Pulmonary artery endothelial cell (primary cell): ENCODE data around the gene GALM. TPM values are rescaled to one million over a fixed set of nuclear protein-coding genes. Genes with fewer than 3 reads are reported as not detected.
"Not testable (repeated sequence)": the region's sequence is repeated elsewhere in the genome, so short reads cannot be mapped to it uniquely, and the experiment has no call there.

Source experiments
- DNase-seq: peaks from one replicate; pipeline ENCODE4 v3.0.0-alpha.2; 2011; ENCODE audit warnings: low read depth, low spot score
- total RNA-seq: library from RNA; depleted of rRNA; stranded (reverse); fragments of >200 nt; gene quantifications from 2 replicates; pipeline ENCODE4 v1.2.3, GENCODE V29; 2014

GALM gene
- total RNA-seq, 1 donor from 2014 or later: 3.5 TPM

DNA sequence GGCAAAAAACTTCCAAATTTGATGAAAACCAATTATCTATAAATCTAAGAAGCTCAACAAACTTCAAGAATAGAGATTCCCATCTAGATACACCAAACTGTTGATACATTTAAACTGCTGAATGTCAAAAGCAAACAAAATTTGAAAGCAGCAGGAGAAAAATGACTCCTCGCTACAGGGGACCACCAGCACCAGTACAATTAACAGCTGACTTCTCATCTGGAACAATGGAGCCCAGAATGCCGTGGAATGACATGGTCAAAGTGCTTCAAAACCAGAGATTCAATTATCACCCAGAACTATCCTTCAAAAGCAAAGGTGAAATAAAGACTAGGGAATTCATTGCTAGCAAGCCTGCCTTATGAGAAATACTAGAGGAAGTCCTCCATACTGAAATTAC lies 73.6 kb downstream of the GALM start:
- no peak for DNase-seq

DNA sequence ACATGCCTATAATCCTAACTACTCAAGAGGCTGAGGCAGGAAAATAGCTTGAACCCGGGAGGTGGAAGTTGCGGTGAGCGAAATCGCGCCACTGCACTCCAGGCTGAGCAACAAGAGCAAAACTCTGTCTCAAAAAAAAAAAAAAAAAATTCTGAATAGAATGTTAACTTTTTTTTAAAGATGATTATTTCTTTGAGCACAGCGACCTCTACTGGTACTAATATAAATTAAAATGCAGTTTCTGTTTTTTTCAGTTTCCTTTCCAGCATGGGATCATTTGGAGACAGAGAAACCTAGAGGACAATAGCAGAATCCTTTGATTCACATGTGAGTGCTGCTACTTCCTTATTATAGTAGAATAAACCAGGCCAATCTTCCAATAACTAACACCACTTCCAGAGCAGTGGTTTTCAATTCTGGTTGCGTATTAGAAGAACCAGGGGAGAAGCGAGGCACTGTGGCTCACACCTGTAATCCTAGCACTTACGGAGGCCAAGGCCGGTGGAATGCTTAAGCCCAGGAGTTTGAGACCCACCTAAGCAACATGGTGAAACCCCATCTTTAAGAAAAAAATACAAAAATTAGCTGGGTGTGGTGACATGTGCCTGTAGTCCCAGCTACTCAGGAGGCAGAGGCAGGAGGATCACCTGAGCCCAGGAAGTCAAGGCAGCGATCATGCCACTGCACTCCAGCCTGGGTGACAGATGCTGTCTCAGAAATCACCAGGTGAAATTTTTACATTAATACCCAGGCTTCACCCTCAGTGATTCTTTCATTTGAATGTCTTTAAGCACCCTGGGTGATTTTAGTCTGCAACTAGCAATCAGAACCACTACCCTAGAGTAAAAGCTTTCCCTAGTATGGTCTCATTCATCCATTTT lies 75.2 kb downstream of the GALM start:
- no peak for DNase-seq

DNA sequence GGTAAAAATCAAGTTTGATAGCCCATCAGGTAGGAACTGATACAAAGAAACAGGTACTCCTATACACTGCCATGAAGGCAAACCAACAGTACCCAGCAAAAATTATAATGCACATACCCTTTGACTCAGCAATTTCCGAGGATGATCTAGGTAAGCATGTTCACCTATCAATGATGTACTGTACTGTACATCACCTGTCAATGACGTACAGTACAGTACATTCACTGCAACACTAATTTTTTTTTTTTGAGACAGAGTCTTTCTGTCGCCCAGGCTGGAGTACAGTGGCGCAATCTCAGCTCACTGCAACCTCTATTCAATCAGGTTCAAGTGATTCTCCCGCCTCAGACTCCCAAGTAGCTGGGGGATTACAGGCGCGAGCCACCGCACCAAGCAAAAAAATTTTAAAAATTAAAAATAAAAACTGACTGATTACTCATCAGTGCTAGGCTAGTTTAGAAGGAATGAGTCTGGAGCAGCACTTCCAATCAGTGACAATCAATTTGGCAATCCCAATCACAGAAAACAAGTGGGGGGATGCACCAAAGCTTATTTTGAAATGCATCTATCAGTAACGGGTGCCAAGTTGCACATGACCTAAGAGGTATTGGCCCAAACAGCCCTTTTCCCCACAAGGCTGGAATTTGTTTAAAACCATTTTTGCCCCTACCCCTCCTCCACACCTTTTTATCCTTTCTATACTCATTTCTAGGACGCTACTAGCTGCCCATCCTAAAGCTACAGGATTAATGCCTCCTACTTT lies 77.1 kb downstream of the GALM start:
- no peak for DNase-seq

DNA sequence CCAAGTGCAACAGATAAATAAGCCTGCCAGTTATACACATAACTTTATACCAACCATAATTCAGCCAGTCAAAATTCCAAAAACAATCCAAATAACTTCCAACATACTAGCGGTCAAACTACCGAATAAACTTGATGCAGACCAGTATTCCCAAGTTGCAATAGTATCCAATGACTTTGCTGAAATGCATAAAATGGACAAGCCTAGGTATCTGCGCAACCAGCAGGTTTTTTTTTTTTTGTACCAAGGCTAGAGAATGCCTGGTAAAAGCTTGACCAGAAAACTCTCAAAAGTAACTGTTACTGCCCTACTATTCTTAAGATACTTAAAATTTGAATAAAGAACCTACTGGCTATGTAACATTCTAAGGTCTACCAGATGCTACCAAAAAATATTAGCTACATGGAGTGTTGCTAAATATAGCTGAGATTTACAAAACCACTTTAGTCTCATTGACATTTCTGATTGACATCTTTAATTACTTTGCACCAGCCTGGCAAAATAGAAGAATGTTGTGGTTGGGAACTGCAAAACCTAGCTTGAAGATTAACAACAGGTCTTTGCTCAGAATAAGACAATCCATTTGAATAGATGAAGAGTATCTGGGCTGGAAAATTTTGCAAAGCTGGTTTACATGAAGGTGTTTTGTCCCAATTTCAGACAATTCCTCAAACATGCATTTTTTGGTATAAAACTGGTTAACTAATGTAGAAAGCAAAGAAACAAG lies 77.9 kb downstream of the GALM start:
- no peak for DNase-seq

DNA sequence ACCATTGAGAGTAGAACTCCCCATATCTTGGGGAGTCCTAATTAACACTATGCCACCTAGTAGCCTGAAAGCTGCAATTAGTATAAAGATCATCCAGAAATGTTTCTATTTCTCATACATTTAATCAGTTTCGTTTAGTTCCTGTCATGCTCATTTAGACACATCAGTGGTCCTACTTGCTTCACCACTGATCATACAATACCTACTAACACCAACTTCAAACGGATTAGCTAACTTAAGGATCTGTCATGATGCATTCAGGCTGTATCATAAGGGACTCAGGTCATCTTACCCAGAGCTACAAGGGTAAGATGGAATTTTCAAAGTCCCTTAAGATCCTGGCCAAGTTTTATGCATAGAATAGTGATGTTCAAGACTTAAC lies 78.5 kb downstream of the GALM start:
- DNase-seq: no peak

DNA sequence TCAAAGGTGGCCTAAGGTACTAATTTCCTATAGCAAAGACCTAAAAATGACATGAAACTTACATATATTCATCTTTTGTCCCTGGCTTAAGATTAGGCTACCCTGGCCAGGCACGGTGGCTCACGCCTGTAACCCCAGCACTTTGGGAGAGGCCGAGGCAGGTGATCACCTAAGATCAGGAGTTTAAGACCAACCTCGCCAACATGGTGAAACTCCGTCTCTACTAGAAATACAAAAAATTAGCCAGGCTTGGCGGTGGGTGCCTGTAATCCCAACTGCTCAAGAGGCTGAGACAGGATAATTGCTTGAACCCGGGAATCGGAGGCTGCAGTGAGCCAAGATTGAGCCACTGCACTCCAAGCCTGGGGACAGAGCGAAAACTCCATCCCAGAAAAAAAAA lies 79.4 kb downstream of the GALM start:
- DNase-seq: no peak

DNA sequence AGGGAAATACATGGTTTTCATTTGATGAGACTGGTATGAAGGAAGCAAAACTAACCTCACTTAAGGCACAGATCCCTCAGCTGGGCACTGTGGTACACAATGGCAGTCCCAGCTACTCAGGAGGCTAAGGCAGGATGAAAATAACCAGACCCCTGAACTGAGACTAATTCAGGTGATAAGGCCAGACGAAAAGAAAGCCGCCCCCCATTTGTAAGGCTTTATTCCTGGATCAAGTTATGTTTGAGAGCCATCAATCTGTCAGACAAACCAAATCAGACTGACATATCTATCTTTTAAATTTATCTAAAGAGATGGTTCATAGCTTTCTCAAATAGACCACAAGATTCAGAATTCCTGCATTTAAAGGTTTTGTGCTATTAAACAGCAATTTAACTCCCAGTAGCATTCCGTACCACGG lies 81.1 kb downstream of the GALM start:
- DNase-seq: no peak

DNA sequence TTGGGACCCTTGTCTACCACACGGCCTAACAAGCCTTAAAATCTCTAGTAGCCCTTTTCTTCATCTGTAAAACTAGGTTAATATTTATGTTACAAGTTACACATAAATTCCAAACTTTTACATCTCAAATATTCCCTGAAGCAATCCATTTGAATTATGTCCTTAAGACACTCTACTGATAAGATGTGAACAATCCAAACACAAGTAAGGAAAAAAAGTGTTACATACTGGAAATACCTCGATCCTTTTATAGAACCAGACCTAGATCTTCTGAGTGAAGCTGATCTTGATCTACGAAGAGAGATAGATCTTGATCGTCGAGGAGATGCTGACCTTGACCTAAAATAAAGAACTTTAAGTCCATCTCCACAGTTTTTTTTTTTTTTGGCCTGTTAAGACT lies 81.9 kb downstream of the GALM start:
- no peak for DNase-seq

DNA sequence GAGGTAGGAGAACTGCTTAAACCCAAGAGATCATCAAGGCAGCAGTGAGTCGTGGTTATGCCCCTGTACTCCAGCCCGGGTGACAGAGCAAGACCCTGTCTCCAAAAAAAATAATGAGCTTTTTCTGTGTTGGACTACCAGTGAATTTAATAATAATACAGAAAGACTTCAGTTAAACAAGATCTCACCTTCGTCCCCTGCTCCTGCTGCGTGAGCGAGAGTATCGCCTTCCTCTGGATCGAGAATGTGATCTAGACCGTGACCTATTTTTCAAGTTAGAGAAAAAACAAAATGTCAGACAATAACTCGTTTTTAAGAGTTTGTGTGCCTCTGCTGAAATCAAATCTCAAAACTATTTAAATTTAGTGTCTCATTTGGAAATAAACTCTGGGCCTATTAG lies 82.5 kb downstream of the GALM start:
- DNase-seq: no peak

DNA sequence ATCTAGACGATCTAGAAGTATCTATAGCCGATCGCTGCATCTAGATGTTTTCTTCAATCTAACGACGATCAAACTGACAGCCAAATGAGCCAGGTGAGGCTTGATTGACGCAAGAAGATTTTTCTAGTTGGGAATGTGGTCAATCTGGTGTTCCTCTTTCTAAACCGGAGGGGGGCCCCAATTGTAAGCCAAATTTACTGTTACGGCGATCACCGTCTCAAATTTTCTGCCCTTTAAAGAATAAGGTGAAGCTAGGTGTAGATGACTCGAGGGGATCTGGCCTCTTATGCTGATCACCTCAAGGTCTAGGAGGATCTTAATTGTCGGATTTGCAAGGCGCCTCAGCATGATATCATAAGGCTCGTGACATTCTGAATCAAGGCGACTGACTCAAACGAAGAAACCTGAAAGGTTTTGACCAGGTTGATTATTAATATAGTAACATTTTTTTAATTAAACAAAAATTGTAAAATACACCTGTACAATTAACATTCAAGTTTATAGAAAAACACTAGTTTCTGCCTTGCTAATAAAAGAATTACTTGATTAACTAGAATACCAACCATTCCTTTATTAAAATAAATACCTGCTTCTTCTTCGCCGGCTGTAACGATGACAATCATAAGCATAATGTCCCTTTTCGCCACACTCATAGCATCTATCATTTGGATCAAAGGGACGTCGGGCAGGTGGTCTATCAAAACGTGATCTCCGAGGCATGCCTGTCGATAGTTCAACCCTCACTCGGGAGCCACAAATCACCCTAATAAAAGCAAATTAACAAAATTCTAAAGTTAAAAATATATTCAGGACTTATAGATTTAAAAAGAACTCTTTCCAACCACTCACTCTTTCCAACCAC lies 83.3 kb downstream of the GALM start:
- DNase-seq: no peak

DNA sequence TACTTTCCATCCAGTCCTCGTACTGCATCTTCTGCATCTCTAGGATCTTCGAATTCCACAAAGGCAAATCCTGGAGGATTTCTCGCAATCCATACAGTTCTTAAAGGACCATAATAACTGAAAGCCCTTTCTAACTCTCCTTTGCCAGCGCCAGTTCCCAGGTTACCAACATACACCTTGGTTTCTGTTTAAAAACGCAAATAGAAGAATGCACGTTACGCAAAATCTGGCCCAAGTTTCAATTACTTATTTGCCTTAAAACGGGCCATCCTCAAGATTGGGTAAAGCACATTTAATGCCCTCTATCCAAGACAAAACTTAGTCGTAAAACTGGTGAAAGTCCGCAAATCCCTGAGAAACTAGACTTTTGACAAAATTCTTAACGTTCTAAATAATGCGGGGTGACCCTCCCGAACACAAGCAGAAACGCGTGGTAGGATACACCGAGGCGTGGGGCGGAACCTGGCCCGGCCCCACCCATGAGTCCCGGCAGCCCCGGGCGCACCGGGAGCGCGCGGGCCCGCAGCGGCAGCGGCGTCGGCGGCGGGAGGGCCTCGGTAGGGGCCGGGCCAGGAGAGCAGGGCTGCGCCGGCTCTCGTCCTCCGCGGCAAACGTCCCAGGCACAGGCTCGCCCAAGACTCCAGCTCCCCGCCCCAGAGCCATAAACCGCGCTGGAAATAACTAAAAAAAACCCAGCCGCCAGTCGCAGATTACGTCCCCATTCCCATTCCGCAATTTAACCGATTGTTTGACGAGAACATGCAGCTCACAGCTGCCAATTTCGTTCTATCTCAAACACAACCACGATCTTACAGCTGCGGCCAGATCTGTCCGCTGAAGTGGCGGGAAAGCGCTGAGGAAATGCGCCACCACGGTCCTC lies 84.3 kb downstream of the GALM start:
- DNase-seq: no peak

DNA sequence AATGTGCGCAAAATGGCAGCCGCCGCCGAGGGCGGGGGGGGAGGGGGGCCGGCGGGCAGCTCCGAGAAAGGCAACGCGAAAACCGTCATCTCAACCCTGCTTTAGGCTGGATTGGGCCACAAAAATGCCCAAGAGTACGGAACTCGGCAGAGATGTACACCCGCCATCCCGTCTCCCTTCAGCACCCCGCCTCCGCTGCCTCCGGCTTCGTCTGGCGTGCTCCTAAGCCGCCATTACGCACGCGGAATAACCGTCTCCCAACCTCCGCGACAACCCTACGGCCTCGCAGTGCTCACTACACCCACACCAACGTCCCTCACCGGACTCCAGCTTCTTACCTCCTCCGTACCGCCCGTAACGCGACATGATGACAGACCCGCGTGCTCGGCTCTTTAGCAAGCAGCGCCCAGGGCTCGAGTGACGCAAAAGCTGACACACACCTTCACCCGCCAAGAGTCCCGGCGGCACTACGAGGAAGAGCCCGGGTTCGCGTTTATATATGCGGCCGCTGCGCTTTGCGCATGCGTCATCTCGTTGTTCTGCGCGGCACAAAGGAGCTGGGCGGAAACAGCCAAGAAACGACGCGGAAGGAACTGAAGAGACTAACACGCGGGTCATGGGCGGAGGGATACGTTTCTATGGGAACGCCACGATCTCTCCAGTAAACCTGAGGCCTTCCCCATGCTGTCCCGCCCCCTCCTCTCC lies 85.1 kb downstream of the GALM start, which contains the start of gene SRSF7:
Gene SRSF7, minus strand, starts transcription at position 471 of the 705 bp plus-strand sequence. Its CDS starts 105 bp downstream, at position 366.
- peak; percentile 98 for DNase-seq

DNA sequence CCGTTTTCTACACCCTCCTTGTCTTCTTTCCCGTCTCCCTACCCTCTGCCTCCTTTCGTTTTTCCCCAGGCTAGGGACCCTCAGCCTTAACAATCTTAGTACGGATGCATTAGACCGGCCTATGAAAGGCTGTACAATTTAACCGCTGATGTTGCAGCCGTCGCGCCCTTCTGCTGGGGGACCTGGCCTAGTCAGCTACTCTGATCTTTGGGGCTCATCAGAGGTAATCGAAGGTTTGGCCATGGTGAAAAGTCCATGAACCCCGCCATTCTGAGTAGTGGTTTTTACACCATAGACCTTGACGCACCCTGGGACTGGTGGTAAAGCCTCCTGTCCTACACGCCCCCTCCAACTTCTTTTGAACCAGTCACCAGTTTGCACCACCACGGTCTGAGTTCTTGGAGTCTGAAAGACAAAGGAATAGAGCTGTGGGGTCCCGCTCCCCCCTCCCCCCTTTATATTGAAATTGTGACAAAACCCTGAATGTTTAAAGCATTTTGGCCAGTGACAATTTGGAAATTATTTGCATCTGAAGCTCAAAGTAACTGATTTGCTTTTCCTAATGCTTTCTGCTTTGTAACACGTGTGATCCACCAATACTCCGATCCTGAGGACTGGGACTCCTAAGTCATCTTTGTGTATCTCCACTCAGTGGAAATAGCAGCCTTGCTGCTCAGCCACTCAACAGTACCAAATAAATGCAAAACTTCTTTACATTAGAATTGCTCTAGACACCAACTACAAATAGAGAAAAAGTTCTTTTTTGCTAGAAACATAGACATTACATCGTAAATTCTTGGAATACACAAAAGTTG lies 85.9 kb downstream of the GALM start:
- no peak for DNase-seq

DNA sequence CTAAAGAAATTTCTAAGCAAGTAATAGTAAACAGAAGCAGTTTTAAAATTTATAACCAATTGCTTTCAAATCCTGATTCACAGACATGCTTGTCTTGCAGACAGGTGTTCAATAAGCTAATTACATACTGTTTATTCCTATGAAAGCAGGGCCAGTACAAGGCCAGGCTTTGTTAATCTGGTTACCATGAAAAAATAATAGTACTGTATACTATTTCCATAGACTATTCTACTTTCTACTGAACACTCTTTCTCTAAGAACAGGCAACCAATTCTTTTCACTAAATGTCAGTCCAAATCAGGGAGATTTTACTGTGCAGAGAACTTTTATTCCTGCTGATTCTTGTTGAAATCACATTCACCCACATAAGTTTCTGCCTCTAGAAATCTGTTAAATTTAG lies 88.1 kb downstream of the GALM start:
- no peak for DNase-seq

DNA sequence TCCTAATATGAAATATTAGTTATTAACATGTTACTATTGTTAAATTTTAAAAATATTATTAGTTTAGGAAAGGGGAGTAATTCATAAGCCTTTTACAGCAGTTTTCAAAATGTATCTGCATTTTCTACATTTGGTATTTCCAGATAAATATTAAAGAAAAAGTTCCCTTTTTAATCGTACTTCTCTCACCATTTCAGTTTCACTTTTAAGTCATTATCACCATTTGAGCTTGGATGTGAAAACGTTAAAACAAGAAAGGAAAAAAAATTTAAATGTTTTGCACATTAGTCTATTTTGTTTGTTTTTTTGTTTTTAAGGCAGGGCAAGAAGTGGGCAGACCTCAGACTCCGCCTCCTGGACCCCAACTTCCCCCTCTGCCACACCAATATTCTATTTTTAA lies 88.6 kb downstream of the GALM start:
- no peak for DNase-seq

DNA sequence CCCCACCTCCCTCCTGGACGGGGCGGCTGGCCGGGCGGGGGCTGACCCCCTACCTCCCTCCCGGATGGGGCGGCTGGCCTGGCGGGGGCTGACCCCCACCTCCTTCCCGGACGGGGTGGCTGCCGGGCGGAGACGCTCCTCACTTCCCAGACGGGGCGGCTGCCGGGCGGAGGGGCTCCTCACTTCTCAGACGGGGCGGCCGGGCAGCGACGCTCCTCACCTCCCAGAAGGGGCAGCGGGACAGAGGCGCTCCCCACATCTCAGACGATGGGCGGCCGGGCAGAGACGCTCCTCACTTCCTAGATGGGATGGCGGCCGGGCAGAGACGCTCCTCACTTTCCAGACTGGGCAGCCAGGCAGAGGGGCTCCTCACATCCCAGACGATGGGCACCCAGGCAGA lies 90.0 kb downstream of the GALM start:
- not testable (repeated sequence) for DNase-seq

DNA sequence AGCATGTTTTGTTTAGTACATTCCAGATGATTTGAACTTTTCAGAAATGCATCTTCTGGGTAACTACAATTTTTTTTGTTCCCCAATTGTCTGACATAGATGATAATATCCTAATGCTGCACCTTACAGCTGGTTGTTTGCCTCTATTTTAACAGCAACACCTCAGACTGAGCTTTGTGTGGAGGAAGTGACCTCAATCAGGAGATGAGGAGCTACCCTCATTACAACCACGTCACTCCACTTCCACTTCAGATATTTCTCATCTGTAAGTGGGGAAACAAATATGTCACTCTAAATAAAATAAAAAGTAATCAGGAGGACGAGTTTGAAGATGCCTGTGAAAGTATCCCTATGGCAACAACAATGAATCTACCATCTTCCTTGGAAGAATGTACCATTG lies 97.3 kb downstream of the GALM start:
- DNase-seq: no peak

DNA sequence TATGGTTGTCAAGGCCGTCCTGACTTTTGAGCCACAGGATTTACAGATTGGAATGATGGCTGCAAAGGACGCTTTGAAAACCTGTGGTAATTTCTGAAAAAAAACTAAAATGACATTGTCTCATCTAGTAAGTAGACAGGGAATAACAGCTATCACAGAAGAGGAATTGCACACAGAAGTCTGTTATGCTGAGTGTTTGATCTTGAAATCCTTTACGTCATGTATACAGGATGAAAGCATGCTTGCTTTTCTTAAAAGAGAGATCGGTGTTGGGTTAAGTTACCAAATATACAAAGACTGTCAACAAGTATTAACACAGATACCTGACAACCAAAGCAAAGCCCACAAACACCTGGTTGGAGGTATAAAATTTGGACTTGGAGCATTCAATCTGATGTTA lies 97.8 kb downstream of the GALM start:
- DNase-seq: no peak

DNA sequence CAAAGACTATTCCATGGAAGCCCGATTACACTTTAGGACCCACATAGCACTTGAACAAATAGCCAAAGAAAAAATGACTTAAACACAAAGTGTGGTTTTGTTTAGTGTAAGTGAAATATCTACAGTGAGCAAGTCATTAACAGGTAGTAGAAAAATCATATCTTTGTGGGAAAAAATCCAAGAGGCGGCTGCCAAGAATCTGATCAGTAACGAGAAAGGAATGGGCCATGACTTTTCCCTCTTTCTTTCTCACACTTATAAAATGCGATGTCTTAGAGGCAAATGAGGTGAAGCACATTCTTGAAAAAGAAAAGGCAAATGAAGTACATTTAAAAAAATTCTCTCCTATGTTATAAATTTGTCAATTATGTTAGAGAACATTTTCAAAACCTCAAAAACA lies 99.2 kb downstream of the GALM start:
- no peak for DNase-seq
